ENCODE measurements around the gene CCDC141.
A peak's percentile ranks its signal among the peaks of the same experiment; 100 is the strongest.

CCDC141 gene

GRCh38 chr2:178908810-178909209, 141.1 kb downstream of the CCDC141 start:
- DNase-seq, result no peak

GRCh38 chr2:178905261-178905660, 144.7 kb downstream of the CCDC141 start:
- DNase-seq, result no peak

GRCh38 chr2:178899656-178900055, 150.3 kb downstream of the CCDC141 start:
- DNase-seq, result peak; percentile 55

- no peak for DNase-seq
Measured at GRCh38 chr2:178895872-178896271, 154.1 kb downstream of the CCDC141 start.

GRCh38 chr2:178895171-178895570, 154.8 kb downstream of the CCDC141 start:
- no peak for DNase-seq

GRCh38 chr2:178892751-178893625, 156.9 kb downstream of the CCDC141 start:
- DNase-seq, result no peak

GRCh38 chr2:178891959-178892485, 157.9 kb downstream of the CCDC141 start:
- no peak for DNase-seq

- DNase-seq, result peak; percentile 57
Measured at GRCh38 chr2:178891265-178891958, 158.5 kb downstream of the CCDC141 start.

GRCh38 chr2:178886006-178886405, 163.9 kb downstream of the CCDC141 start:
- DNase-seq, result no peak

GRCh38 chr2:178884440-178884839, 165.5 kb downstream of the CCDC141 start:
- no peak for DNase-seq

GRCh38 chr2:178882666-178883440, 167.1 kb downstream of the CCDC141 start:
- peak; percentile 18 for DNase-seq

- no peak for DNase-seq
Measured at GRCh38 chr2:178881075-178881474, 168.9 kb downstream of the CCDC141 start.

GRCh38 chr2:178880257-178880656, 169.7 kb downstream of the CCDC141 start:
- DNase-seq, result no peak

GRCh38 chr2:178877874-178878273, 172.1 kb downstream of the CCDC141 start:
- DNase-seq, result no peak

- no peak for DNase-seq
Measured at GRCh38 chr2:178874529-178875240, 175.3 kb downstream of the CCDC141 start.

- no peak for DNase-seq
Measured at GRCh38 chr2:178873912-178874311, 176.0 kb downstream of the CCDC141 start.

- DNase-seq, result no peak
Measured at GRCh38 chr2:178871536-178871935, 178.4 kb downstream of the CCDC141 start.

GRCh38 chr2:178870703-178871102, 179.2 kb downstream of the CCDC141 start:
- no peak for DNase-seq

- no peak for DNase-seq
Measured at GRCh38 chr2:178865999-178866398, 183.9 kb downstream of the CCDC141 start.

- no peak for DNase-seq
Measured at GRCh38 chr2:178865146-178865936, 184.6 kb downstream of the CCDC141 start.
